ENCODE data around the gene FAM83D. TPM values are rescaled to one million over a fixed set of nuclear protein-coding genes. Genes with fewer than 3 reads are reported as not detected.
A peak's percentile ranks its signal among the peaks of the same experiment; 100 is the strongest.

The FAM83D gene
- total and polyA plus RNA-seq, 2 experiments from 2014 or later, result 33.3 to 91.3 TPM

GRCh38 chr20:38937000-38937399, 10.8 kb downstream of the FAM83D start (continued):
- TF ChIP-seq REST (IDR thresholded peaks at IDR 0.05; ENCODE audit: unreplicated experiment) (no peak), STAT1 (IDR thresholded peaks at IDR 0.05; ENCODE audit: unreplicated experiment) (no peak), EZH2 (IDR thresholded peaks at IDR 0.05; ENCODE audit: low read depth, unreplicated experiment) (no peak)

- Mint-ChIP-seq H3K4me3 (no peak overlapping the region), H3K36me3 (ENCODE audit: low read depth) (peaks cover 55% of the 10 kb centered on the region), H3K4me1 (peaks cover 29% of the 10 kb centered on the region), H3K9me3 (no peaks in the 10 kb centered on the region), H3K27me3 (ENCODE audit: insufficient read depth, low read depth, poor library complexity) (peaks cover 7% of the 10 kb centered on the region), H3K27ac (no peak overlapping the region)
- Histone ChIP-seq H4K20me1 (replicated peaks; ENCODE audit: insufficient read depth) (peaks cover 79% of the 10 kb centered on the region), H2AFZ (no peak overlapping the region), H3K79me2 (replicated peaks; ENCODE audit: insufficient read depth) (peaks cover 99% of the 10 kb centered on the region), H3K9me2 (ENCODE audit: insufficient read depth) (no peaks in the 10 kb centered on the region), H3K4me2 (no peak overlapping the region), H3F3A (replicated peaks; ENCODE audit: low read depth) (no peaks in the 10 kb centered on the region), H3K4me3 (no peak overlapping the region), H3K36me3 (ENCODE audit: insufficient read depth) (peaks cover 24% of the 10 kb centered on the region), H3K4me1 (ENCODE audit: insufficient read depth) (peaks cover 9% of the 10 kb centered on the region; the same call in 1 of the 2 replicates), H3K27ac (ENCODE audit: low read depth) (0 out of 2 replicates have a peak overlapping the region, but pooled peaks have one; percentile 3), H3K27me3 (ENCODE audit: insufficient read depth) (no peaks in the 10 kb centered on the region)
- DNase-seq (ENCODE audit: low spot score) (no peak), ATAC-seq (no peak)
- TF ChIP-seq EZH2 (IDR thresholded peaks at IDR 0.05; ENCODE audit: low read depth, unreplicated experiment) (no peak), NANOG (IDR thresholded peaks at IDR 0.05; ENCODE audit: borderline replicate concordance) (no peak), ZNF331 (CRISPR knock-in tag; IDR thresholded peaks at IDR 0.05; ENCODE audit: low read depth) (no peak), ZNF114 (CRISPR knock-in tag; IDR thresholded peaks at IDR 0.05) (no peak), CREB1 (CRISPR knock-in tag; IDR thresholded peaks at IDR 0.05; ENCODE audit: low read depth) (no peak), ZNF462 (CRISPR knock-in tag; IDR thresholded peaks at IDR 0.05) (no peak), EZH2phosphoT487 (IDR thresholded peaks at IDR 0.05; ENCODE audit: unreplicated experiment) (no peak), REST (IDR thresholded peaks at IDR 0.05; ENCODE audit: unreplicated experiment) (no peak)
Observed at GRCh38 chr20:38937978-38938473, 11.8 kb downstream of the FAM83D start.

All from GM23338 (cell line).